OCI-LY7 (cell line): ENCODE data around the gene SHH. TPM values are rescaled to one million over a fixed set of nuclear protein-coding genes. Genes with fewer than 3 reads are reported as not detected.

Experiments
- BruUV-seq: library from RNA; stranded (reverse); fragments of 400-500 nt; replicated peaks from 2 replicates; lab custom pipeline; 2021; lab: Mats Ljungman, UMichigan
- CTCF ChIA-PET: fragments of 300-600 bp; sonication (Branson Sonifier 250); formaldehyde crosslinking; loops from one replicate; lab custom pipeline; 2022; ENCODE audit warnings: antibody characterized with exemption; ENCODE audit not compliant: unreplicated experiment; lab: Charles Lee
- POLR2A ChIA-PET: fragments of 300-600 bp; sonication (Branson Sonifier 250); formaldehyde crosslinking; loops from one replicate; lab custom pipeline; 2022; ENCODE audit warnings: antibody characterized with exemption; lab: Charles Lee
- DNase-seq: peaks from one replicate; pipeline ENCODE4 v3.0.0-alpha.2; 2015; ENCODE audit warnings: low spot score
- H2AFZ ChIP-seq: fragments of 200-600 bp; sonication (generic), shearing (Covaris generic); 2 replicates; pipeline ENCODE4 v1.6.1; 2014; ENCODE audit warnings: mild to moderate bottlenecking, antibody characterized with exemption, low read length, moderate library complexity
- H3K27ac ChIP-seq: fragments of 200-600 bp; sonication (generic); 2 replicates; pipeline ENCODE4 v1.5.1; 2014; ENCODE audit warnings: mixed run types, low read depth, mild to moderate bottlenecking, moderate library complexity, low read length, inconsistent platforms; ENCODE audit not compliant: poor library complexity, severe bottlenecking
- H3K36me3 ChIP-seq: fragments of 200-600 bp; sonication (generic); 2 replicates; pipeline ENCODE4 v1.6.1; 2014; ENCODE audit warnings: mild to moderate bottlenecking, antibody characterized with exemption, low read length, moderate library complexity, mixed read lengths; ENCODE audit not compliant: insufficient read depth
- H3K4me1 ChIP-seq: fragments of 200-600 bp; sonication (generic); 2 replicates; pipeline ENCODE4 v1.5.1; 2014; ENCODE audit warnings: mild to moderate bottlenecking, low read length; ENCODE audit not compliant: insufficient read depth, poor library complexity, severe bottlenecking
- H3K4me2 ChIP-seq: fragments of 200-600 bp; sonication (generic); 2 replicates; pipeline ENCODE4 v1.6.1; 2014; ENCODE audit warnings: mild to moderate bottlenecking, low read length
- H3K4me3 ChIP-seq: fragments of 200-600 bp; sonication (generic); 2 replicates; pipeline ENCODE4 v1.5.1; 2014; ENCODE audit warnings: mild to moderate bottlenecking, low read depth, low read length; ENCODE audit not compliant: poor library complexity, severe bottlenecking
- H3K79me2 ChIP-seq: fragments of 200-600 bp; sonication (generic); 2 replicates; pipeline ENCODE4 v1.6.1; 2016; ENCODE audit warnings: low read depth, mild to moderate bottlenecking, low read length, moderate library complexity, mixed read lengths; ENCODE audit not compliant: insufficient read depth
- H3K9me2 ChIP-seq: fragments of 200-600 bp; sonication (generic); 2 replicates; pipeline ENCODE4 v1.6.1; 2016; ENCODE audit warnings: mild to moderate bottlenecking, low read length, mixed read lengths; ENCODE audit not compliant: insufficient read depth
- H3K9me3 ChIP-seq: fragments of 200-600 bp; sonication (generic); 2 replicates; pipeline ENCODE4 v1.6.1; 2014; ENCODE audit warnings: mild to moderate bottlenecking, mixed run types, low read length, mixed read lengths
- H4K20me1 ChIP-seq: fragments of 200-600 bp; sonication (generic); 2 replicates; pipeline ENCODE4 v1.6.1; 2014; ENCODE audit warnings: mild to moderate bottlenecking, antibody characterized with exemption, low read length, moderate library complexity, mixed read lengths; ENCODE audit not compliant: insufficient read depth
- CTCF ChIP-seq: fragments of 200-600 bp; sonication (generic); conservative IDR thresholded peaks from 2 replicates; pipeline ENCODE4 v1.5.1; 2014; ENCODE audit warnings: mild to moderate bottlenecking, antibody characterized with exemption, low read length, moderate library complexity, mixed read lengths
- EZH2phosphoT487 ChIP-seq: fragments of 200-600 bp; sonication (generic); IDR thresholded peaks from 2 replicates; pipeline ENCODE4 v1.6.1; 2018; ENCODE audit warnings: low read depth, borderline replicate concordance, mild to moderate bottlenecking, mixed run types, antibody characterized with exemption, low read length, moderate library complexity, mixed read lengths
- intact Hi-C: fragments of 100-400 bp; cut with micrococcal nuclease; formaldehyde crosslinking; loops from one replicate; pipeline ENCODE4 v1.10.0; 2022; ENCODE audit not compliant: unreplicated experiment
- total RNA-seq, 2 experiments: library from RNA; depleted of rRNA in 1 of 2; stranded (reverse); fragments of >200 nt in 1 of 2; shearing (Covaris generic) in 1 of 2; gene quantifications; 2 replicates each; pipeline ENCODE4 v1.2.3, GENCODE V29; 2014 to 2022

Gene SHH
- total RNA-seq, 2 experiments from 2014 or later, result not detected

GRCh38 chr7:155807065-155807671 lies 5.1 kb downstream of the SHH start:
- CTCF ChIA-PET, result no interaction called here
- H3K4me3 ChIP-seq, result no peak overlapping the region
- BruUV-seq, result no TSS peak
- DNase-seq, result no peak
- no peak overlapping the region for H3K27ac ChIP-seq
- H3K9me2 ChIP-seq, result no peaks in the 10 kb centered on the region
- POLR2A ChIA-PET, result no interaction called here
- H3K36me3 ChIP-seq, result no peaks in the 10 kb centered on the region
- no peak overlapping the region for H2AFZ ChIP-seq
- H3K4me2 ChIP-seq, result no peak overlapping the region
- intact Hi-C loops, result no loop called here
- no peak for TF ChIP-seq EZH2phosphoT487
- TF ChIP-seq CTCF, result no peak
- no peaks in the 10 kb centered on the region for H3K79me2 ChIP-seq
- no peaks in the 10 kb centered on the region for H3K4me1 ChIP-seq
- no peaks in the 10 kb centered on the region for H3K9me3 ChIP-seq
- H4K20me1 ChIP-seq, result no peaks in the 10 kb centered on the region

GRCh38 chr7:155806096-155806871 lies 6.0 kb downstream of the SHH start:
- TF ChIP-seq CTCF (no peak), EZH2phosphoT487 (no peak)
- H3K4me2 ChIP-seq, result no peak overlapping the region
- CTCF ChIA-PET, result no interaction called here
- H3K9me2 ChIP-seq, result no peaks in the 10 kb centered on the region
- no peak overlapping the region for H3K4me3 ChIP-seq
- no peaks in the 10 kb centered on the region for H3K79me2 ChIP-seq
- no peak overlapping the region for H3K27ac ChIP-seq
- no peaks in the 10 kb centered on the region for H3K4me1 ChIP-seq
- BruUV-seq, result no TSS peak
- no peak for DNase-seq
- H4K20me1 ChIP-seq, result no peaks in the 10 kb centered on the region
- no peaks in the 10 kb centered on the region for H3K9me3 ChIP-seq
- H3K36me3 ChIP-seq, result no peaks in the 10 kb centered on the region
- POLR2A ChIA-PET, result no interaction called here
- intact Hi-C loops, result no loop called here
- no peak overlapping the region for H2AFZ ChIP-seq

GRCh38 chr7:155805826-155806095 lies 6.5 kb downstream of the SHH start:
- no peaks in the 10 kb centered on the region for H3K79me2 ChIP-seq
- no peaks in the 10 kb centered on the region for H3K4me1 ChIP-seq
- no peak overlapping the region for H3K4me3 ChIP-seq
- CTCF ChIA-PET, result no interaction called here
- H4K20me1 ChIP-seq, result no peaks in the 10 kb centered on the region
- H3K4me2 ChIP-seq, result no peak overlapping the region
- H3K9me2 ChIP-seq, result no peaks in the 10 kb centered on the region
- no peak overlapping the region for H3K27ac ChIP-seq
- TF ChIP-seq CTCF, result no peak
- no peak for TF ChIP-seq EZH2phosphoT487
- no peaks in the 10 kb centered on the region for H3K36me3 ChIP-seq
- DNase-seq, result no peak
- BruUV-seq, result no TSS peak
- H3K9me3 ChIP-seq, result no peaks in the 10 kb centered on the region
- no peak overlapping the region for H2AFZ ChIP-seq
- POLR2A ChIA-PET, result no interaction called here
- intact Hi-C loops, result no loop called here
